Subcutaneous adipose tissue (tissue), 4 donors: ENCODE results near the gene TMEM178A. TPM values are rescaled to one million over a fixed set of nuclear protein-coding genes. Genes with fewer than 3 reads are reported as not detected.

Experiments
- CTCF ChIP-seq: fragments of 450-650 bp; IDR thresholded peaks from one replicate; pipeline ENCODE4 v1.5.1; 2016; ENCODE audit warnings: low read depth, mild to moderate bottlenecking, control low read depth, antibody characterized with exemption, moderate library complexity
- total RNA-seq, 4 donors: library from RNA; depleted of rRNA; stranded (reverse); fragments of >200 nt; gene quantifications; one replicate each; pipeline ENCODE4 v1.1.0, GENCODE V29; 2016

TMEM178A gene
- total RNA-seq, 4 donors from 2014 or later, result 2.5 to 6.2 (median 4.0) TPM

DNA sequence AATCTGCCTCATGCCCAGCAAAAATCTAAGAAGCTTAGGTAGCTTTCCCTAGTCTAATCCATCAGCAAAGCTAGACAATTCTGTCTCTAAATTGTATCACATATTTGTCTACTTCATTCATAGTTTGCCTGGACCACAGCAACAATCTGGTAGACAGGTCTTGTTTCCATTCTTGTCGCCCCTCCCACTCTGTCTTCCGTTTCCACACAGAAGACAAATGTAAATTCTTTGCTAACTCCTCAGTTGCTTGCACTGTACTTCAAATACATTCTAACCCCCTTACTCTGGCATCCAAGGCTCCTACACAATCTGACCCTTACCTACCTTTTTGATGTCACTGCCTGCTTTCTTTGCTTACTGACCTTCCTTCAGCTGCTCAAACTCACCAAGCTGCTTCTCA lies 73.2 kb downstream of the TMEM178A start:
- TF ChIP-seq CTCF, result no peak

DNA sequence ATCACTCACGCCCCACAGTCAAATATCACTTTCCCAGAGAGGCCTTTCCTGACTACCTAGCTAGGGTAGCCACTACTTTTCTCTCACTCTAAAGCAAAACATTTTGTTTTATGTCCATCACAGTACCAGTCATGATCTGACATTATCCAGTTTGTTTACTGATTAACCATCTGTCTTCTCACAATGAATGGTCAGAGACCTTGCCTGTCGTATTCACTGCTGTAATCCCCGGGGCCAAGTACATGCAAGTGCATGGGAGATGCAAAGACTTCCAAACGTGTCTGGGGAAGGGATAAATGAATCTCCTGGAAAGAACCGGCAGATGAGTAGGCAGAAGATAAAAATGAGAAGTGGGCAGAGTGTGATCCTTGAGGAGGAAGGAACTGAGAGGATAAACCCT lies 73.7 kb downstream of the TMEM178A start:
- TF ChIP-seq CTCF, result no peak

- no peak for TF ChIP-seq CTCF
Observed at GRCh38 chr2:39741871-39742270, 76.2 kb downstream of the TMEM178A start.

DNA sequence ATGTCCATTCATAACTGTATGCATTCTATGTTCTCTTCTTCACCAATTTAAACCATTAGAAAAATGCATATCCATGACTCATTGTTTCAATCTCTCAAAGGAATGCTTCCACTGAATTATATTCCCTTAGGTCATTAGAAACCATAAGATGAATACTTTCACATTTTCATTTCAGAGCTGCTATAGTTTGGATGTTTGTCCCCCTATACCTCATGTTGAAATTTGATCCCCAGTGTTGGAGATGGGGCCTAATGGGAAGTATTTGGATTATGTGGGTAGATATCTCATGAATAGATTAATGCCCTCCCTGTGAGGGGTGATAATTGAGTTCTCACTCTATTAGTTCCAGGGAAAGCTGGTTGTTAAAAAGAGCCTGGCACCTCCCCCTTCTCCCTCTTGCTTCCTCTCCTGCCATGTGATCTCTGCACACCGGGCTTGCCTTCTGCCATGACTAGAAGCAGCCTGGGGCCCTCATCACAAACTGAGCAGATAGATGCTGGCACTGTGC lies 77.6 kb downstream of the TMEM178A start:
- no peak for TF ChIP-seq CTCF

DNA sequence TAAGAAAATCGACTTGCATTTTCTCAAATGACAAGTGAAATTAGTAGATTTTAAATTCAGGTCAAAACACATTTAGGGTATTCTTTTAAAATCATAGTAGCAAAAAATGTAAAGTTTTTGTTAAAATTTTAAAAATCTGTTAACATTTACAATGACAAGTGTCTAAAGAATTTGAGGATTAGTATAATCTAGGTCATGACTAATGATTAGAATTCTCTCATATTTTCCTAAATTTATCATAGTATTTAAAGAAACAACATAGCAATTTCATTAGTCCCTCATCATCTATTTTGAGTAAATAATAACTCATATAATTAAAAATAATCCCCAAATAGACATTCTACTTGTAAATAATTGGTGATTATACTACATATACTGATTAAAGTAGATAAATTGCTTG lies 89.7 kb downstream of the TMEM178A start:
- no peak for TF ChIP-seq CTCF

- no peak for TF ChIP-seq CTCF
Observed at GRCh38 chr2:39757156-39757555, 91.4 kb downstream of the TMEM178A start.

- no peak for TF ChIP-seq CTCF
Observed at GRCh38 chr2:39762448-39762847, 96.7 kb downstream of the TMEM178A start.

Other genes with a start within 250 kb of the TMEM178A start
- 10 to 100 TPM; 57.8 to 90.6 (median 63.6) TPM for gene MAP4K3, start 228.6 kb upstream of the TMEM178A start, total RNA-seq
- 10 to 100 TPM in 3 of 4 donors, 1 to 10 TPM in 1; 6.2 to 18.6 (median 11.8) TPM for gene THUMPD2, start 113.3 kb downstream of the TMEM178A start, total RNA-seq